ENCODE data around the gene SRRM1.

SRRM1 gene

DNA sequence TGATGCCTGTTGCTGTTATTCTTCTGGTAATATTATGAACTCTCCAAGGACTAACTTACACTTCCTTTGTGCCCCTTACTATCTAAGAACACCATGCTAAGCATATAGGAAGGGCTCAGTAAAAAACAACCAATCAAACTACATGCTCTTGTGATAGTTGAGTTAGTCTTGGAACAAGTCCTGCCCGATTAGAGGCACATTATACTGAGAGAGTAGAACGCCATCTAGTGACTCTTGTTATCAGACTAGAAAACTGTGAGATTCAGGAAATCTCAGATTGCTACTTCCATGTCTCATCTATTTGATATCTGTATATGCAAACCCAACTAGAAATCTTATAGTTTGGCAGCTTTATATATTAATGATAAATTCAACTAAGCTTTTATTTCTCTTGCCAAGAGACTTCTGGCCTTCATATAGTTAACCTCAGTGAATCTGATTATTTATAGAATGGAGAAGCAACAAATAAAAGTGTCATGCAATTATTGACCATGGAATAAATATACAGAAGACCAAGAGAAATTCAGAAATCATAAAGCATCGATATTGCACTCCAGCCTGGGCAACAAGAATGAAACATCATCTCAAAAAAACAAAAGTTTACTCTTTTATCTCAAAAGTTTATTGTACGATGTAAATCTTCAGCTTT lies 7.8 kb upstream of the SRRM1 start:
- no peak overlapping the region for H3K4me3 ChIP-seq (ENCODE audit: control insufficient read depth in 1 of 7, extremely low read depth in 1 of 7, insufficient read depth in 4 of 7, low read depth in 2 of 7, low read length in 6 of 7)
- ChIA-PET POLR2A (no interaction called here), CTCF (interaction anchor here (0.9 to 2.6 kb wide), 5 partner anchors 32 to 220 kb away, joined by 3 to 25 read pairs (median 3); partner anchors contain the start of gene NIPAL3)
- H3K36me3 ChIP-seq (ENCODE audit: control insufficient read depth in 4 of 4, insufficient read depth in 4 of 4, low read length in 3 of 4) = no peaks in the 10 kb centered on the region
- peak; percentile 72 to 77 (median 75) for DNase-seq
- H3K4me1 ChIP-seq (ENCODE audit: control extremely low read depth in 1 of 4, control insufficient read depth in 4 of 4, insufficient read depth in 4 of 4, low read length in 3 of 4) = peaks cover 0 to 8% (median 4%) of the 10 kb centered on the region in 4 experiments
- no peaks in the 10 kb centered on the region for H3K27me3 ChIP-seq (replicated peaks in 2 of 5; ENCODE audit: control insufficient read depth in 4 of 5, insufficient read depth in 5 of 5, low read length in 4 of 5)
- no peaks in the 10 kb centered on the region for H3K9me3 ChIP-seq (ENCODE audit: control extremely low read depth in 1 of 5, control insufficient read depth in 4 of 5, insufficient read depth in 2 of 5, low read depth in 1 of 5, low read length in 4 of 5)
- 0% methylated on average over 1 of the region's 4 CpGs for WGBS (ENCODE audit: insufficient coverage)
- H3K27ac ChIP-seq (ENCODE audit: insufficient read depth in 1 of 2, low read depth in 1 of 2, low read length in 2 of 2, poor library complexity in 1 of 2, severe bottlenecking in 2 of 2) = no peak overlapping the region

DNA sequence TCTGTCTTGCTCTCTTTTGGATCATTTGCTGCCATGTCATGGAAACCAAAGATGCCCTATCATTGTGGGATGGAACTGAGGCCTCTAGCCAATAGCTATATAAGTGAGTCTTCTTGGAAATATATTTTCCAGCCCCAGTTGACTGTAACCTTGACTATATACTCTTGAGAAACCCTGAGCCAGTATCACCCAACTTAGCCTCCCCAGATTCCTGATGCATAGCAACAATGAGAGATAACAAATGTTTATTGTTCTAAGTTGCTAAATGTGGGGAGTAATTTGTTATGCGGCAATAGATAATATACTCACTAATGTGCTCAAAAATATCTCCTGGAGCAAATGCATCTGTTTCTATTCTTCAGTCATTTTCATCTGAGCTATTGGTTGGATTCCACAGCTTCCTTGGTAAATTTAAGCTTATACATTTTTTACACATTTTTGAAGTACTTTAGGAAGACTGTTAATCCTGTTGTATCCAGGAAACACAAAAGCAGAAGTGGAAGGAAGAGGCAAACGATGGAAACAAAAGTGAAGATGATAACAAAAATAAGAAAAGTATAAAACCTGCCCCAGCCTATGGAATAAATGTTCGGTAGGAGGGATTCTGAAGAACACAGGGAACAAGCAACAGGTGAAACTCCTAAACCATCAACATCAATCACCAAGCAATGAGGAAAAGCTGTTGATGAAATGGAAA lies 6.3 kb upstream of the SRRM1 start:
- ChIA-PET POLR2A (no interaction called here), CTCF (interaction anchor here (0.6 to 2.6 kb wide), 6 partner anchors 44 to 244 kb away, joined by 3 to 25 read pairs (median 5); partner anchors contain the start of gene NIPAL3)
- Histone ChIP-seq H3K27ac (ENCODE audit: insufficient read depth in 1 of 2, low read depth in 1 of 2, low read length in 2 of 2, poor library complexity in 1 of 2, severe bottlenecking in 2 of 2) (no peak overlapping the region), H3K27me3 (replicated peaks in 2 of 5; ENCODE audit: control insufficient read depth in 4 of 5, insufficient read depth in 5 of 5, low read length in 4 of 5) (no peaks in the 10 kb centered on the region), H3K9me3 (ENCODE audit: control extremely low read depth in 1 of 5, control insufficient read depth in 4 of 5, insufficient read depth in 2 of 5, low read depth in 1 of 5, low read length in 4 of 5) (no peaks in the 10 kb centered on the region), H3K36me3 (ENCODE audit: control insufficient read depth in 4 of 4, insufficient read depth in 4 of 4, low read length in 3 of 4) (no peaks in the 10 kb centered on the region), H3K4me1 (ENCODE audit: control extremely low read depth in 1 of 4, control insufficient read depth in 4 of 4, insufficient read depth in 4 of 4, low read length in 3 of 4) (peaks cover 5 to 16% (median 11%) of the 10 kb centered on the region in 4 experiments), H3K4me3 (ENCODE audit: control insufficient read depth in 1 of 7, extremely low read depth in 1 of 7, insufficient read depth in 4 of 7, low read depth in 2 of 7, low read length in 6 of 7) (no peak overlapping the region)
- DNase-seq = peak in 2 of 3 donors; percentile 38 to 40
- WGBS (ENCODE audit: insufficient coverage) = 100% methylated on average over 1 of the region's 3 CpGs

- no peak overlapping the region for H3K4me3 ChIP-seq (ENCODE audit: control insufficient read depth in 1 of 7, extremely low read depth in 1 of 7, insufficient read depth in 4 of 7, low read depth in 2 of 7, low read length in 6 of 7)
- DNase-seq = no peak
- H3K27me3 ChIP-seq (replicated peaks in 2 of 5; ENCODE audit: control insufficient read depth in 4 of 5, insufficient read depth in 5 of 5, low read length in 4 of 5) = no peaks in the 10 kb centered on the region
- no peaks in the 10 kb centered on the region for H3K9me3 ChIP-seq (ENCODE audit: control extremely low read depth in 1 of 5, control insufficient read depth in 4 of 5, insufficient read depth in 2 of 5, low read depth in 1 of 5, low read length in 4 of 5)
- CTCF ChIA-PET = interaction anchor here (1.4 to 2.0 kb wide), 2 partner anchors 41 to 52 kb away, joined by 5 to 6 read pairs; no protein-coding TSS in a partner anchor
- POLR2A ChIA-PET = interaction anchor here (0.9 kb wide), 1 partner anchor 16 kb away, joined by 3 read pairs; no protein-coding TSS in a partner anchor
- H3K27ac ChIP-seq (ENCODE audit: insufficient read depth in 1 of 2, low read depth in 1 of 2, low read length in 2 of 2, poor library complexity in 1 of 2, severe bottlenecking in 2 of 2) = no peak overlapping the region
- peaks cover 6 to 20% (median 17%) of the 10 kb centered on the region in 4 experiments for H3K4me1 ChIP-seq (ENCODE audit: control extremely low read depth in 1 of 4, control insufficient read depth in 4 of 4, insufficient read depth in 4 of 4, low read length in 3 of 4)
- H3K36me3 ChIP-seq (ENCODE audit: control insufficient read depth in 4 of 4, insufficient read depth in 4 of 4, low read length in 3 of 4) = no peaks in the 10 kb centered on the region
- 100% methylated on average over 1 of the region's 2 CpGs for WGBS (ENCODE audit: insufficient coverage)
These were observed 4.0 kb upstream of the SRRM1 start for GRCh38 chr1:24639094-24639493.

GRCh38 chr1:24639881-24640280 lies 3.2 kb upstream of the SRRM1 start:
- DNase-seq = no peak
- Histone ChIP-seq H3K27me3 (replicated peaks in 2 of 5; ENCODE audit: control insufficient read depth in 4 of 5, insufficient read depth in 5 of 5, low read length in 4 of 5) (no peaks in the 10 kb centered on the region), H3K27ac (ENCODE audit: insufficient read depth in 1 of 2, low read depth in 1 of 2, low read length in 2 of 2, poor library complexity in 1 of 2, severe bottlenecking in 2 of 2) (no peak overlapping the region), H3K9me3 (ENCODE audit: control extremely low read depth in 1 of 5, control insufficient read depth in 4 of 5, insufficient read depth in 2 of 5, low read depth in 1 of 5, low read length in 4 of 5) (no peaks in the 10 kb centered on the region), H3K4me3 (ENCODE audit: control insufficient read depth in 1 of 7, extremely low read depth in 1 of 7, insufficient read depth in 4 of 7, low read depth in 2 of 7, low read length in 6 of 7) (no peak overlapping the region), H3K4me1 (ENCODE audit: control extremely low read depth in 1 of 4, control insufficient read depth in 4 of 4, insufficient read depth in 4 of 4, low read length in 3 of 4) (peaks cover 10 to 28% (median 24%) of the 10 kb centered on the region in 4 experiments), H3K36me3 (ENCODE audit: control insufficient read depth in 4 of 4, insufficient read depth in 4 of 4, low read length in 3 of 4) (peaks cover 0 to under 1% (median 0%) of the 10 kb centered on the region in 4 experiments)
- CTCF ChIA-PET = interaction anchor here (1.1 to 1.4 kb wide), 2 partner anchors 9 to 42 kb away, joined by 3 to 5 read pairs; no protein-coding TSS in a partner anchor
- POLR2A ChIA-PET = no interaction called here
- 96% methylated on average over 4 of the region's 4 CpGs for WGBS (ENCODE audit: insufficient coverage)

DNA sequence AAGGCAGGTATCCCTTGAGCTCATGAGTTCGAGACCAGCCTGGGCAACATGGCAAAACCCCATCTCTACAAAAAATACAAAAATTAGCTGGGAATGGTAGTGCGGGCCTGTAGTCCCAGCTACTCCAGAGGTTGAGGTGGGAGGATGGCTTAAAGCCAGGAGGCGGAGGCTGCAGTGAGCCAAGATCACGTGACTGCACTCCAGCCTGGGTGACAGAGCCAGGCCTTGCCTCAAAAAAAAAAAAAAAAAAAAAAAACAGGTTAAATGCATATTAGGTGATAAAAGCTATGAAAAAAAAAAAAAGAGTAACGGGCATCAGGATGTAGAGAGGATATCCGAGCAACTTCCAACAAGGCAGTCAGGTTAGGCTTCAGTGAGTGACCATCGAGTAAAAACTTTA lies 2.8 kb upstream of the SRRM1 start:
- H3K27ac ChIP-seq (ENCODE audit: insufficient read depth in 1 of 2, low read depth in 1 of 2, low read length in 2 of 2, poor library complexity in 1 of 2, severe bottlenecking in 2 of 2) = no peak overlapping the region
- ChIA-PET CTCF (interaction anchor here (1.1 to 1.4 kb wide), 2 partner anchors 9 to 42 kb away, joined by 3 to 5 read pairs; no protein-coding TSS in a partner anchor), POLR2A (no interaction called here)
- no peak overlapping the region for H3K4me3 ChIP-seq (ENCODE audit: control insufficient read depth in 1 of 7, extremely low read depth in 1 of 7, insufficient read depth in 4 of 7, low read depth in 2 of 7, low read length in 6 of 7)
- H3K36me3 ChIP-seq (ENCODE audit: control insufficient read depth in 4 of 4, insufficient read depth in 4 of 4, low read length in 3 of 4) = peaks cover 0 to 4% (median under 1%) of the 10 kb centered on the region in 4 experiments
- H3K4me1 ChIP-seq (ENCODE audit: control extremely low read depth in 1 of 4, control insufficient read depth in 4 of 4, insufficient read depth in 4 of 4, low read length in 3 of 4) = peaks cover 10 to 32% (median 27%) of the 10 kb centered on the region in 4 experiments
- DNase-seq = peak in 2 of 3 donors; percentile 7 to 15
- no peaks in the 10 kb centered on the region for H3K9me3 ChIP-seq (ENCODE audit: control extremely low read depth in 1 of 5, control insufficient read depth in 4 of 5, insufficient read depth in 2 of 5, low read depth in 1 of 5, low read length in 4 of 5)
- 87% methylated on average over 3 of the region's 7 CpGs for WGBS (ENCODE audit: insufficient coverage)
- no peaks in the 10 kb centered on the region for H3K27me3 ChIP-seq (replicated peaks in 2 of 5; ENCODE audit: control insufficient read depth in 4 of 5, insufficient read depth in 5 of 5, low read length in 4 of 5)

- Histone ChIP-seq H3K4me3 (ENCODE audit: control insufficient read depth in 1 of 7, extremely low read depth in 1 of 7, insufficient read depth in 4 of 7, low read depth in 2 of 7, low read length in 6 of 7) (peak overlapping the region; percentile 21 to 94 (median 82)), H3K4me1 (ENCODE audit: control extremely low read depth in 1 of 4, control insufficient read depth in 4 of 4, insufficient read depth in 4 of 4, low read length in 3 of 4) (peaks cover 10 to 33% (median 27%) of the 10 kb centered on the region in 4 experiments), H3K36me3 (ENCODE audit: control insufficient read depth in 4 of 4, insufficient read depth in 4 of 4, low read length in 3 of 4) (peaks cover 7 to 16% (median 7%) of the 10 kb centered on the region in 4 experiments), H3K27ac (ENCODE audit: insufficient read depth in 1 of 2, low read depth in 1 of 2, low read length in 2 of 2, poor library complexity in 1 of 2, severe bottlenecking in 2 of 2) (peak overlapping the region; percentile 88 to 98), H3K27me3 (replicated peaks in 2 of 5; ENCODE audit: control insufficient read depth in 4 of 5, insufficient read depth in 5 of 5, low read length in 4 of 5) (no peaks in the 10 kb centered on the region), H3K9me3 (ENCODE audit: control extremely low read depth in 1 of 5, control insufficient read depth in 4 of 5, insufficient read depth in 2 of 5, low read depth in 1 of 5, low read length in 4 of 5) (no peaks in the 10 kb centered on the region)
- peak; percentile 27 to 46 (median 38) for DNase-seq
- CTCF ChIA-PET = no interaction called here
- POLR2A ChIA-PET = no interaction called here
- 4% methylated on average over 15 of the region's 24 CpGs for WGBS (ENCODE audit: insufficient coverage)
These were observed 1.4 kb upstream of the SRRM1 start for GRCh38 chr1:24641646-24642151.

Measured in common myeloid progenitor, CD34-positive (primary cell).